Loucy (cell line): ENCODE results near the gene MALT1.

Source experiments
- H2AFZ ChIP-seq: fragments of 200-600 bp; sonication (generic); 2 replicates; pipeline ENCODE4 v1.6.0; 2016; ENCODE audit warnings: antibody characterized with exemption, mild to moderate bottlenecking, low read length, moderate library complexity
- H3F3A ChIP-seq: fragments of 200-600 bp; 2 replicates; pipeline ENCODE4 v1.6.0; 2016; ENCODE audit warnings: antibody characterized with exemption, low read depth, mild to moderate bottlenecking
- H3K27me3 ChIP-seq: fragments of 200-600 bp; sonication (generic); 2 replicates; pipeline ENCODE4 v1.6.1; 2014; ENCODE audit warnings: low read length, mild to moderate bottlenecking; ENCODE audit not compliant: insufficient read depth, poor library complexity, severe bottlenecking
- H3K36me3 ChIP-seq: fragments of 200-600 bp; sonication (generic); 2 replicates; pipeline ENCODE4 v1.6.1; 2016; ENCODE audit warnings: low read length; ENCODE audit not compliant: insufficient read depth
- H3K4me1 ChIP-seq: fragments of 200-600 bp; sonication (generic); 2 replicates; pipeline ENCODE4 v1.5.1; 2014; ENCODE audit warnings: low read length, mild to moderate bottlenecking; ENCODE audit not compliant: insufficient read depth, poor library complexity, severe bottlenecking
- H3K4me2 ChIP-seq: fragments of 200-600 bp; sonication (generic); 2 replicates; pipeline ENCODE4 v1.6.0; 2014; ENCODE audit warnings: antibody characterized with exemption, low read length, low read depth, mild to moderate bottlenecking; ENCODE audit not compliant: poor library complexity, severe bottlenecking
- H3K4me3 ChIP-seq: fragments of 200-600 bp; sonication (generic); 2 replicates; pipeline ENCODE4 v1.5.1; 2014; ENCODE audit warnings: low read length, mild to moderate bottlenecking, mixed read lengths; ENCODE audit not compliant: poor library complexity, severe bottlenecking
- H3K79me2 ChIP-seq: fragments of 200-600 bp; sonication (generic); 2 replicates; pipeline ENCODE4 v1.6.1; 2014; ENCODE audit warnings: low read length; ENCODE audit not compliant: insufficient read depth
- H3K9ac ChIP-seq: fragments of 200-600 bp; sonication (generic); 2 replicates; pipeline ENCODE4 v1.6.0; 2014; ENCODE audit warnings: mild to moderate bottlenecking, low read depth, low read length, moderate library complexity; ENCODE audit not compliant: poor library complexity, severe bottlenecking
- H3K9me2 ChIP-seq: fragments of 200-600 bp; sonication (generic); replicated peaks from 2 replicates; pipeline ENCODE4 v1.6.1; 2016; ENCODE audit warnings: low read depth, low read length, mixed read lengths
- H3K9me3 ChIP-seq: fragments of 200-600 bp; sonication (generic); 2 replicates; pipeline ENCODE4 v1.6.1; 2014; ENCODE audit warnings: mild to moderate bottlenecking, antibody characterized with exemption, low read length, low read depth; ENCODE audit not compliant: insufficient read depth
- H4K20me1 ChIP-seq: fragments of 200-600 bp; sonication (generic); 2 replicates; pipeline ENCODE4 v1.6.0; 2014; ENCODE audit warnings: antibody characterized with exemption, low read length, mild to moderate bottlenecking; ENCODE audit not compliant: insufficient read depth, poor library complexity, severe bottlenecking
- CTCF ChIP-seq: fragments of 200-600 bp; sonication (generic); conservative IDR thresholded peaks from 2 replicates; pipeline ENCODE4 v1.5.1; 2014; ENCODE audit warnings: mild to moderate bottlenecking, antibody characterized with exemption, low read length
- EZH2phosphoT487 ChIP-seq: fragments of 200-600 bp; IDR thresholded peaks from 2 replicates; pipeline ENCODE4 v1.6.1; 2018; ENCODE audit warnings: antibody characterized with exemption, mild to moderate bottlenecking, moderate library complexity, borderline replicate concordance

MALT1 gene

DNA sequence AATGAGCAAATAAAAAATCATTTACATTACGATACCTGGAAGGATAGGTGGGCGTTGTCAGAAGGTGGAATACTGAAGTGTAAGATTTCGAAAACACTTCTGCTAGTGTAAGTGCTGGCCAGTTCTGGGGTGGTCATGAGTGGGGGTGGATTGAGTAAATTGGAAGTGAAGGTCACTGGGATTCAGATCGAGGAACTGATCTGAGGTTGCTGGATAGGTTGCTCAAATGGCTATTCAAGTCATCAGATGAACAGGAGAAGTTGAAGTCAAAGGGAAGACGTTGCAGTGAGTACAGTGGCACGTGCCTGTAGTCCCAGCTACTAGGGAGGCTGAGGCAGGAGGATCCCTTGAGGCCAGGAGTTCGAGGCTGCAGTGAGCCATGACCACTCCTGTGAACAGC, 95.7 kb downstream of the MALT1 start:
- no peak overlapping the region for H3K4me2 ChIP-seq
- no peaks in the 10 kb centered on the region for H3K27me3 ChIP-seq
- no peak overlapping the region for H3K4me3 ChIP-seq
- H4K20me1 ChIP-seq, result no peaks in the 10 kb centered on the region
- no peaks in the 10 kb centered on the region for H3K79me2 ChIP-seq
- H3K4me1 ChIP-seq, result peaks cover 15% of the 10 kb centered on the region
- no peak overlapping the region for H3K9ac ChIP-seq
- no peaks in the 10 kb centered on the region for H3F3A ChIP-seq
- no peaks in the 10 kb centered on the region for H3K9me3 ChIP-seq
- TF ChIP-seq EZH2phosphoT487 (no peak), CTCF (no peak)
- H2AFZ ChIP-seq, result no peak overlapping the region
- H3K9me2 ChIP-seq, result no peaks in the 10 kb centered on the region
- H3K36me3 ChIP-seq, result no peaks in the 10 kb centered on the region

DNA sequence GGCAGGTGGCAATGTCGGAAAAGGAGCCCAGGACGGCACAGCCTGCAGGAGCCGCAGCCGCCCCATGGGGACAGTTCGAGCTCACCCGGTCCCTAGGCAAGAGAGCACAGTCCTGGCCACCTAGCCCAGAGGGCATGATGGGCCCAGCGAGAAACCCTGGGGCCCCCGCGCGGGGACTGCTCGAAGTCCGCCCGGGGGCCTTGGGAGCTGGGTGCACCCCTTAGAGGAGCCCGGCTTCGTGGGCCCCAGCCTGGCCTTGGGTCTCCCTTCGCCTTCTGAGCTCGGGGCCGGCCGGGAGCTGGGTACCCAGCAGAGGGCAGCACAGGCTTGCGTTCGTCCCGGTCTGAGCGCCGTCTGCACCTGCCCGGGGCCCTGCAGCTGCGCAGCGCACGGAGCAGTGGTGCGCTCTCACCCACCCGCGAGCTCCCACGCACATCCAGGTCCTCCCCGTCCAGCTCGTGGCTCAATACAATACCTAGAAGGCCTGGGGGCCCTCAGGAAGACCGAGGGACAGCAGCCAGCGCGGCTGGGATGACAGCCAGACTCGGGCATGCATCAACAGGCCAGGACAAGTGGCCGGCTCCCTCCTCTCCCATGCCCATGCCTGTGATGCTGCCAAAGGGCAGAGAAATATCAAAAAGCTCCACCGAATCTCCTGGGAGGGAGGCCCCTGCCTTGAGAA, 97.2 kb downstream of the MALT1 start:
- Histone ChIP-seq H3F3A (no peaks in the 10 kb centered on the region), H3K27me3 (no peaks in the 10 kb centered on the region), H2AFZ (peak overlapping the region; percentile 70; the same call in 1 of the 2 replicates), H4K20me1 (no peaks in the 10 kb centered on the region), H3K79me2 (no peaks in the 10 kb centered on the region), H3K9me2 (no peaks in the 10 kb centered on the region), H3K4me2 (peak overlapping the region; percentile 41), H3K4me1 (peaks cover 9% of the 10 kb centered on the region), H3K9ac (no peak overlapping the region), H3K9me3 (no peaks in the 10 kb centered on the region), H3K4me3 (no peak overlapping the region), H3K36me3 (no peaks in the 10 kb centered on the region)
- TF ChIP-seq EZH2phosphoT487 (no peak), CTCF (peak; percentile 72)

- H3K9me3 ChIP-seq, result no peaks in the 10 kb centered on the region
- H3F3A ChIP-seq, result no peaks in the 10 kb centered on the region
- H3K4me1 ChIP-seq, result peaks cover 9% of the 10 kb centered on the region
- H2AFZ ChIP-seq, result no peak overlapping the region
- no peaks in the 10 kb centered on the region for H3K79me2 ChIP-seq
- H3K36me3 ChIP-seq, result no peaks in the 10 kb centered on the region
- no peak overlapping the region for H3K9ac ChIP-seq
- no peak for TF ChIP-seq CTCF
- TF ChIP-seq EZH2phosphoT487, result no peak
- no peaks in the 10 kb centered on the region for H4K20me1 ChIP-seq
- H3K4me3 ChIP-seq, result no peak overlapping the region
- no peak overlapping the region for H3K4me2 ChIP-seq
- H3K27me3 ChIP-seq, result no peaks in the 10 kb centered on the region
- no peaks in the 10 kb centered on the region for H3K9me2 ChIP-seq
Measured at GRCh38 chr18:58769321-58769720, 98.1 kb downstream of the MALT1 start.
